ENCODE results near the gene FKBP1B. TPM values are rescaled to one million over a fixed set of nuclear protein-coding genes. Genes with fewer than 3 reads are reported as not detected.
A peak's percentile ranks its signal among the peaks of the same experiment; 100 is the strongest.

The FKBP1B gene
- polyA plus RNA-seq, 1 of the 3 experiments (the other 2 are of a cell fraction): 69.7 TPM

DNA sequence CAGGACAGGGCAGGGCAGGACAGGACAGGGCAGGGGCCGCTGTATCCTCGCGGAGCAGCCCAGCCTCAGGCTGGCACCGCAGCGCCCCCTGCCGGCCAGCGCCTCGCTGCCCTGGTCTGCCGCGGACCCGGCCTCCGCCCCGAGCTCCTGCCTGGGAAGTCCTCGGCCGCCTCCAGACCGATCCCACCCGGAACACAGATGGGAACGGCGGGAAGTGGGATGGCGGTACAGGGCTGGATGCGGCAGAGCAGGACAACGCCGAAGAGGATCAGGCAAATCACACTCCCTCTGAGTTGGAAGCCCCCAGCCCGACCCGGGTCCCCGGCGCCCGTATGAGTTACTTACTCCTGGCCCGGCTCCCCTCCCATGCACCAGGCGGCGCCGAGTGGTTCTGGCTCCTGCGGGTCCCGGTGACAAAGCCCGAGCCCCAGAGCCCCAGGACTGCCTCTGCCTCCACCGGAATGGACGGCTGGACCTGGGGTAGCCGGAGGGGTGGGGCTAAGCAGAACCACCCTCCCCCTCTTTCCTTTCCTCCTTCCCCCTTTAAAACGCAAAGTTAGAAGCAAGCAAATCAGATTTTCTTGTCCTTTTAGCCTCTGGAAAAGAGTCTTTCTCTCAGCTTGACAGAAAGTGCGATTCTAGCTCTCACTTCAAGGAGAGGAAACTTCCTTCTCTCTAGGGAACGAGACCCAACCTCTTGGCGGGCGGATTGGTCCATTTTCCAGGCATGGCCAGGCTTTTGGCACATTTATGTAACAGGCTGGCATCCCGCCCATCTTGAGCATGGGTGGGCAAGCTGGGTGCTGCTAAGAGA is 35.1 kb downstream of the FKBP1B start, which contains the start of gene TP53I3 (continued):
- TF ChIP-seq, protein P1, sequence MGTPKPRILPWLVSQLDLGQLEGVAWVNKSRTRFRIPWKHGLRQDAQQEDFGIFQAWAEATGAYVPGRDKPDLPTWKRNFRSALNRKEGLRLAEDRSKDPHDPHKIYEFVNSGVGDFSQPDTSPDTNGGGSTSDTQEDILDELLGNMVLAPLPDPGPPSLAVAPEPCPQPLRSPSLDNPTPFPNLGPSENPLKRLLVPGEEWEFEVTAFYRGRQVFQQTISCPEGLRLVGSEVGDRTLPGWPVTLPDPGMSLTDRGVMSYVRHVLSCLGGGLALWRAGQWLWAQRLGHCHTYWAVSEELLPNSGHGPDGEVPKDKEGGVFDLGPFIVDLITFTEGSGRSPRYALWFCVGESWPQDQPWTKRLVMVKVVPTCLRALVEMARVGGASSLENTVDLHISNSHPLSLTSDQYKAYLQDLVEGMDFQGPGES (IDR thresholded peaks at IDR 0.05; ENCODE audit: low read depth, low read length): no peak
- TF ChIP-seq, protein P2, sequence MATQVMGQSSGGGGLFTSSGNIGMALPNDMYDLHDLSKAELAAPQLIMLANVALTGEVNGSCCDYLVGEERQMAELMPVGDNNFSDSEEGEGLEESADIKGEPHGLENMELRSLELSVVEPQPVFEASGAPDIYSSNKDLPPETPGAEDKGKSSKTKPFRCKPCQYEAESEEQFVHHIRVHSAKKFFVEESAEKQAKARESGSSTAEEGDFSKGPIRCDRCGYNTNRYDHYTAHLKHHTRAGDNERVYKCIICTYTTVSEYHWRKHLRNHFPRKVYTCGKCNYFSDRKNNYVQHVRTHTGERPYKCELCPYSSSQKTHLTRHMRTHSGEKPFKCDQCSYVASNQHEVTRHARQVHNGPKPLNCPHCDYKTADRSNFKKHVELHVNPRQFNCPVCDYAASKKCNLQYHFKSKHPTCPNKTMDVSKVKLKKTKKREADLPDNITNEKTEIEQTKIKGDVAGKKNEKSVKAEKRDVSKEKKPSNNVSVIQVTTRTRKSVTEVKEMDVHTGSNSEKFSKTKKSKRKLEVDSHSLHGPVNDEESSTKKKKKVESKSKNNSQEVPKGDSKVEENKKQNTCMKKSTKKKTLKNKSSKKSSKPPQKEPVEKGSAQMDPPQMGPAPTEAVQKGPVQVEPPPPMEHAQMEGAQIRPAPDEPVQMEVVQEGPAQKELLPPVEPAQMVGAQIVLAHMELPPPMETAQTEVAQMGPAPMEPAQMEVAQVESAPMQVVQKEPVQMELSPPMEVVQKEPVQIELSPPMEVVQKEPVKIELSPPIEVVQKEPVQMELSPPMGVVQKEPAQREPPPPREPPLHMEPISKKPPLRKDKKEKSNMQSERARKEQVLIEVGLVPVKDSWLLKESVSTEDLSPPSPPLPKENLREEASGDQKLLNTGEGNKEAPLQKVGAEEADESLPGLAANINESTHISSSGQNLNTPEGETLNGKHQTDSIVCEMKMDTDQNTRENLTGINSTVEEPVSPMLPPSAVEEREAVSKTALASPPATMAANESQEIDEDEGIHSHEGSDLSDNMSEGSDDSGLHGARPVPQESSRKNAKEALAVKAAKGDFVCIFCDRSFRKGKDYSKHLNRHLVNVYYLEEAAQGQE (IDR thresholded peaks at IDR 0.05; ENCODE audit: low read depth, low read length): peak; percentile 4; the same call in 1 of the 2 replicates
- TF ChIP-seq GATA2 (CRISPR knock-in tag; IDR thresholded peaks at IDR 0.05) (no peak), MXI1 (IDR thresholded peaks at IDR 0.05; ENCODE audit: low read depth, low read length) (peak; percentile 85), MEF2A (IDR thresholded peaks at IDR 0.05; ENCODE audit: borderline replicate concordance, low read depth) (no peak), POLR2AphosphoS5 (IDR thresholded peaks at IDR 0.05; ENCODE audit: low read depth, low read length) (peak; percentile 96), SIN3A (IDR thresholded peaks at IDR 0.05; ENCODE audit: borderline replicate concordance, low read depth, low read length) (peak; percentile 48; the same call in 1 of the 2 replicates), NRF1 (IDR thresholded peaks at IDR 0.05; ENCODE audit: low read depth, low read length) (peak; percentile 1; the same call in 1 of the 2 replicates), EP300 (IDR thresholded peaks at IDR 0.05; ENCODE audit: borderline replicate concordance in 1 of 2, low read depth in 1 of 2, low read length in 1 of 2) (peak in 1 of 2 experiments; percentile 32; a peak in 1 of 4 replicates), RFX5 (IDR thresholded peaks at IDR 0.05; ENCODE audit: low read length) (peak; percentile 68; the same call in 1 of the 2 replicates), FOXM1 (IDR thresholded peaks at IDR 0.05; ENCODE audit: low read depth) (no peak), RCOR1 (IDR thresholded peaks at IDR 0.05; ENCODE audit: low read length) (no peak), TAF1 (IDR thresholded peaks at IDR 0.05; ENCODE audit: borderline replicate concordance, low read depth, low read length) (peak; percentile 73), TEAD4 (IDR thresholded peaks at IDR 0.05; ENCODE audit: borderline replicate concordance, insufficient read depth) (no peak)
- TF ChIP-seq, protein P3, sequence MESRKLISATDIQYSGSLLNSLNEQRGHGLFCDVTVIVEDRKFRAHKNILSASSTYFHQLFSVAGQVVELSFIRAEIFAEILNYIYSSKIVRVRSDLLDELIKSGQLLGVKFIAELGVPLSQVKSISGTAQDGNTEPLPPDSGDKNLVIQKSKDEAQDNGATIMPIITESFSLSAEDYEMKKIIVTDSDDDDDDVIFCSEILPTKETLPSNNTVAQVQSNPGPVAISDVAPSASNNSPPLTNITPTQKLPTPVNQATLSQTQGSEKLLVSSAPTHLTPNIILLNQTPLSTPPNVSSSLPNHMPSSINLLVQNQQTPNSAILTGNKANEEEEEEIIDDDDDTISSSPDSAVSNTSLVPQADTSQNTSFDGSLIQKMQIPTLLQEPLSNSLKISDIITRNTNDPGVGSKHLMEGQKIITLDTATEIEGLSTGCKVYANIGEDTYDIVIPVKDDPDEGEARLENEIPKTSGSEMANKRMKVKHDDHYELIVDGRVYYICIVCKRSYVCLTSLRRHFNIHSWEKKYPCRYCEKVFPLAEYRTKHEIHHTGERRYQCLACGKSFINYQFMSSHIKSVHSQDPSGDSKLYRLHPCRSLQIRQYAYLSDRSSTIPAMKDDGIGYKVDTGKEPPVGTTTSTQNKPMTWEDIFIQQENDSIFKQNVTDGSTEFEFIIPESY (IDR thresholded peaks at IDR 0.05; ENCODE audit: borderline replicate concordance, low read depth): no peak
- TF ChIP-seq, protein P4, sequence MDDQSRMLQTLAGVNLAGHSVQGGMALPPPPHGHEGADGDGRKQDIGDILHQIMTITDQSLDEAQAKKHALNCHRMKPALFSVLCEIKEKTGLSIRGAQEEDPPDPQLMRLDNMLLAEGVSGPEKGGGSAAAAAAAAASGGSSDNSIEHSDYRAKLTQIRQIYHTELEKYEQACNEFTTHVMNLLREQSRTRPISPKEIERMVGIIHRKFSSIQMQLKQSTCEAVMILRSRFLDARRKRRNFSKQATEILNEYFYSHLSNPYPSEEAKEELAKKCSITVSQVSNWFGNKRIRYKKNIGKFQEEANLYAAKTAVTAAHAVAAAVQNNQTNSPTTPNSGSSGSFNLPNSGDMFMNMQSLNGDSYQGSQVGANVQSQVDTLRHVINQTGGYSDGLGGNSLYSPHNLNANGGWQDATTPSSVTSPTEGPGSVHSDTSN (IDR thresholded peaks at IDR 0.05): peak; percentile 21; the same call in 1 of the 2 replicates
- TF ChIP-seq, protein P5, sequence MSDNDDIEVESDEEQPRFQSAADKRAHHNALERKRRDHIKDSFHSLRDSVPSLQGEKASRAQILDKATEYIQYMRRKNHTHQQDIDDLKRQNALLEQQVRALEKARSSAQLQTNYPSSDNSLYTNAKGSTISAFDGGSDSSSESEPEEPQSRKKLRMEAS (IDR thresholded peaks at IDR 0.05; ENCODE audit: low read depth): peak; percentile 22; the same call in 1 of the 2 replicates
- TF ChIP-seq, protein P6, sequence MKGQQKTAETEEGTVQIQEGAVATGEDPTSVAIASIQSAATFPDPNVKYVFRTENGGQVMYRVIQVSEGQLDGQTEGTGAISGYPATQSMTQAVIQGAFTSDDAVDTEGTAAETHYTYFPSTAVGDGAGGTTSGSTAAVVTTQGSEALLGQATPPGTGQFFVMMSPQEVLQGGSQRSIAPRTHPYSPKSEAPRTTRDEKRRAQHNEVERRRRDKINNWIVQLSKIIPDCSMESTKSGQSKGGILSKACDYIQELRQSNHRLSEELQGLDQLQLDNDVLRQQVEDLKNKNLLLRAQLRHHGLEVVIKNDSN (IDR thresholded peaks at IDR 0.05; ENCODE audit: borderline replicate concordance, low read depth): no peak
